CD4-positive, alpha-beta T cell (primary cell): ENCODE data around the gene WWOX. TPM values are rescaled to one million over a fixed set of nuclear protein-coding genes. Genes with fewer than 3 reads are reported as not detected.

Experiments
- ATAC-seq: fragments of 200-7000 bp; cut with Tn5 transposase; one replicate; pipeline ENCODE4 v1.10.0; 2022; ENCODE audit warnings: mild to moderate bottlenecking; ENCODE audit not compliant: poor library complexity
- CTCF ChIA-PET: fragments of 350-600 bp; sonication (Branson Sonifier 250); formaldehyde crosslinking; loops from one replicate; lab custom pipeline; 2021; ENCODE audit warnings: antibody characterized with exemption, inconsistent platforms; lab: Charles Lee
- POLR2A ChIA-PET: fragments of 350-600 bp; sonication (Branson Sonifier 250); formaldehyde crosslinking; loops from one replicate; lab custom pipeline; 2021; ENCODE audit warnings: antibody characterized with exemption, inconsistent platforms; lab: Charles Lee
- DNase-seq, 14 experiments: peaks; one replicate each; pipeline ENCODE4 v3.0.0-alpha.2; 2013 to 2020; ENCODE audit warnings: mixed read lengths in 2 of 14
- H3K27ac ChIP-seq, 2 donors: one replicate each; pipeline versions ENCODE4 v1.5.1 to v1.7.0; 2013; ENCODE audit warnings: low read length in 2 of 2, low read depth in 1 of 2, mild to moderate bottlenecking in 1 of 2
- H3K27me3 ChIP-seq, 2 experiments: 1 replicate in 1 of 2; 2 replicates in 1 of 2; pipeline versions ENCODE4 v1.6.1 to v1.7.0; 2013; ENCODE audit warnings: low read length in 2 of 2, control low read depth in 1 of 2, mild to moderate bottlenecking in 1 of 2, moderate library complexity in 1 of 2; ENCODE audit not compliant: insufficient read depth in 2 of 2, control insufficient read depth in 1 of 2
- H3K36me3 ChIP-seq: one replicate; pipeline ENCODE4 v1.6.1; 2013; ENCODE audit warnings: low read length, control low read depth; ENCODE audit not compliant: insufficient read depth
- H3K4me1 ChIP-seq: one replicate; pipeline ENCODE4 v1.6.1; 2013; ENCODE audit warnings: low read length, control low read depth; ENCODE audit not compliant: insufficient read depth
- H3K4me3 ChIP-seq: one replicate; pipeline ENCODE4 v1.5.1; 2013; ENCODE audit warnings: mild to moderate bottlenecking, low read length, moderate library complexity
- H3K9me3 ChIP-seq, 2 experiments: 1 replicate in 1 of 2; 2 replicates in 1 of 2; pipeline versions ENCODE4 v1.6.1 to v1.7.0; 2013; ENCODE audit warnings: low read length in 2 of 2, mild to moderate bottlenecking in 2 of 2, control low read depth in 1 of 2, moderate library complexity in 1 of 2; ENCODE audit not compliant: control insufficient read depth in 1 of 2, insufficient read depth in 1 of 2
- H3K27ac Mint-ChIP-seq: one replicate; pipeline ENCODE4 v1.8.0; 2020; ENCODE audit warnings: mixed read lengths
- H3K27me3 Mint-ChIP-seq: one replicate; pipeline ENCODE4 v1.8.0; 2021; ENCODE audit warnings: mixed read lengths
- H3K36me3 Mint-ChIP-seq: one replicate; pipeline ENCODE4 v1.8.0; 2021; ENCODE audit warnings: low read depth, mixed read lengths
- H3K4me1 Mint-ChIP-seq: one replicate; pipeline ENCODE4 v1.8.0; 2021; ENCODE audit warnings: low read depth, mixed read lengths
- H3K4me3 Mint-ChIP-seq: one replicate; pipeline ENCODE4 v1.8.0; 2020; ENCODE audit warnings: mild to moderate bottlenecking, mixed read lengths
- H3K9me3 Mint-ChIP-seq: one replicate; pipeline ENCODE4 v1.8.0; 2020; ENCODE audit warnings: mixed read lengths
- CTCF ChIP-seq: fragments of 200-600 bp; IDR thresholded peaks from one replicate; pipeline ENCODE4 v1.8.0; 2022; ENCODE audit warnings: antibody characterized with exemption, mild to moderate bottlenecking
- intact Hi-C, 2 experiments: fragments of 100-400 bp; cut with DNase I in 1 of 2; cut with micrococcal nuclease in 1 of 2; formaldehyde crosslinking; loops; one replicate each; pipeline versions ENCODE4 v1.15.1 to v1.9.0; 2023 to 2025; cut with DNase I, micrococcal nuclease
- total RNA-seq, 174 experiments: library from RNA in 2 of 174; stranded (reverse) in 2 of 174; gene quantifications; one replicate each; pipeline ENCODE4 v1.2.3 and lab custom pipeline; 2021 to 2026

WWOX gene
- total RNA-seq, 2 experiments from 2014 or later: 19.3 to 21.7 TPM

DNA sequence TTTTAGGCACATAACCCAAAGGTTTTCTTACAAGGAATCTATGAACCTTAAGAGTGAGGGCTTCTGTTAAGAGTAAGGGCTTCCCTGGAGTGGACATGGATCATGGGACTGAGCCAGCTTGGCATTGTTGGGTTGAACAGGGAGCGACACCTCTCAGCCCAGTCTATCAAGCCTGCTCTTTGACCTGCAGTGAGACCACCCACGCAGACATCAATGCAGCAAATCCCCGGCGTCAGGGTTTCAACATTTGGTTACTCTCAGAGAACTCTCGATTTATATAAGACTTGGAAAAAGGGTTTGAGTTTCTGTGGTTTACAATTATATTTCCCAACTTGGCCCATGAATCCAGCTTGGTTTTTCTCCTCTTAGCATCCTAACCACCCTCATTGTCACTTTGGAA is 299.9 kb downstream of the WWOX start:
- H3K27ac ChIP-seq: no peak overlapping the region
- H3K36me3 ChIP-seq: no peaks in the 10 kb centered on the region
- CTCF ChIA-PET: no interaction called here
- DNase-seq (no peak), ATAC-seq (no peak)
- H3K27me3 ChIP-seq: no peaks in the 10 kb centered on the region
- Mint-ChIP-seq H3K36me3 (no peaks in the 10 kb centered on the region), H3K4me1 (no peaks in the 10 kb centered on the region), H3K9me3 (no peaks in the 10 kb centered on the region), H3K27ac (no peak overlapping the region), H3K27me3 (no peaks in the 10 kb centered on the region), H3K4me3 (no peak overlapping the region)
- POLR2A ChIA-PET: no interaction called here
- no peak for TF ChIP-seq CTCF
- no peak overlapping the region for H3K4me3 ChIP-seq
- no peaks in the 10 kb centered on the region for H3K4me1 ChIP-seq
- no peaks in the 10 kb centered on the region for H3K9me3 ChIP-seq
- intact Hi-C loops: no loop called here

DNA sequence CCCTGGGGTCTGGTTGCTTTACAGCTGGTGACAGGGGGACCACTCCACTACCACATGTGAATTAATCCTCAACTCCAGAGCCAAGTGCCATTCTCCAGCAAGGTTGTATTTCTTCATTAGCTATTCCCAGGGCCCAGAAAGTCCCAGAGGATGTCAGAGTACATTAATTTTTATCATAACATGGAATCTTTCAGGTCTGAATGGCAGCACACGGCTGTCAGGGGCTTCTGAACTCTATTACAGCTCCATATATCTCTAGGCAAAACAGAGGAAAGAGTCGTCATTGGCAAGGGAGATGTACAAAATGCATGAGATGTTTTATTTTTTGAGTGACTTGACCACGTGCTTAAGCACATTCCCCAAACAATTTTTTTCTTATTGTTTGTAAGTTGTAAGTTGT is 303.4 kb downstream of the WWOX start:
- no peaks in the 10 kb centered on the region for H3K4me1 Mint-ChIP-seq
- ATAC-seq: no peak
- H3K27me3 Mint-ChIP-seq: no peaks in the 10 kb centered on the region

GRCh38 chr16:78405040-78405439 is 305.6 kb downstream of the WWOX start:
- Mint-ChIP-seq H3K4me3 (no peak overlapping the region), H3K36me3 (peaks cover 16% of the 10 kb centered on the region), H3K27ac (no peak overlapping the region), H3K27me3 (no peaks in the 10 kb centered on the region), H3K9me3 (peaks cover 6% of the 10 kb centered on the region), H3K4me1 (no peaks in the 10 kb centered on the region)
- ChIA-PET POLR2A (no interaction called here), CTCF (no interaction called here)
- ATAC-seq (no peak), DNase-seq (no peak)
- Histone ChIP-seq H3K27me3 (no peaks in the 10 kb centered on the region), H3K36me3 (no peaks in the 10 kb centered on the region), H3K9me3 (no peaks in the 10 kb centered on the region), H3K4me1 (no peaks in the 10 kb centered on the region), H3K4me3 (no peak overlapping the region), H3K27ac (no peak overlapping the region)
- intact Hi-C loops: no loop called here
- no peak for TF ChIP-seq CTCF

More for the DNA sequence above, 303.4 kb downstream of the WWOX start:
- H3K4me3 ChIP-seq: no peak overlapping the region
- POLR2A ChIA-PET: no interaction called here
- no peaks in the 10 kb centered on the region for H3K9me3 Mint-ChIP-seq
- TF ChIP-seq CTCF: no peak
- intact Hi-C loops: no loop called here
- peaks cover 3% of the 10 kb centered on the region for H3K36me3 Mint-ChIP-seq
- H3K9me3 ChIP-seq: no peaks in the 10 kb centered on the region
- no peak overlapping the region for H3K27ac ChIP-seq
- no peak overlapping the region for H3K27ac Mint-ChIP-seq
- H3K27me3 ChIP-seq: no peaks in the 10 kb centered on the region
- no peaks in the 10 kb centered on the region for H3K36me3 ChIP-seq
- no peaks in the 10 kb centered on the region for H3K4me1 ChIP-seq
- no peak for DNase-seq
- no peak overlapping the region for H3K4me3 Mint-ChIP-seq
- CTCF ChIA-PET: no interaction called here
